Aorta (tissue), 5 donors: ENCODE results near the gene KDM3A. TPM values are rescaled to one million over a fixed set of nuclear protein-coding genes. Genes with fewer than 3 reads are reported as not detected.

Experiments used
- ATAC-seq: fragments of 200-7000 bp; cut with Tn5 transposase; one replicate; pipeline ENCODE4 v1.9.1; 2022; ENCODE audit warnings: moderate library complexity; ENCODE audit not compliant: low FRiP score
- DNase-seq, 2 donors: peaks; one replicate each; pipeline ENCODE4 v3.0.0-alpha.2; 2020
- H3K27ac ChIP-seq, 2 donors: one replicate each; pipeline ENCODE4 v1.5.1; 2013; ENCODE audit warnings: low read length in 2 of 2, mild to moderate bottlenecking in 2 of 2, moderate library complexity in 2 of 2, control low read depth in 1 of 2, inconsistent platforms in 1 of 2, low read depth in 1 of 2
- H3K27me3 ChIP-seq, 2 donors: one replicate each; pipeline ENCODE4 v1.6.1; 2013; ENCODE audit warnings: control low read depth in 1 of 2, low read length in 1 of 2, mild to moderate bottlenecking in 1 of 2, moderate library complexity in 1 of 2; ENCODE audit not compliant: insufficient read depth in 2 of 2, control insufficient read depth in 1 of 2
- H3K36me3 ChIP-seq, 2 donors: one replicate each; pipeline ENCODE4 v1.6.1; 2013; ENCODE audit warnings: control low read depth in 1 of 2, low read length in 1 of 2, mild to moderate bottlenecking in 1 of 2; ENCODE audit not compliant: insufficient read depth in 2 of 2, control insufficient read depth in 1 of 2
- H3K4me1 ChIP-seq, 2 donors: one replicate each; pipeline ENCODE4 v1.6.1; 2013; ENCODE audit warnings: low read length in 2 of 2, control low read depth in 1 of 2, mild to moderate bottlenecking in 1 of 2, moderate library complexity in 1 of 2; ENCODE audit not compliant: insufficient read depth in 2 of 2, control insufficient read depth in 1 of 2
- H3K4me3 ChIP-seq, 2 donors: one replicate each; pipeline ENCODE4 v1.5.1; 2013; ENCODE audit warnings: low read length in 2 of 2, control low read depth in 1 of 2, mild to moderate bottlenecking in 1 of 2
- H3K9me3 ChIP-seq: one replicate; pipeline ENCODE4 v1.6.1; 2013; ENCODE audit warnings: mild to moderate bottlenecking, low read length; ENCODE audit not compliant: control insufficient read depth
- WGBS, 2 donors: extraction: QIAGEN DNeasy Blood & Tissue Kit; methylation state at CpG; one replicate each; pipeline ENCODE4 v1.1.7; 2013; 5-methylcytosine and 5-hydroxymethylcytosine counted together
- intact Hi-C, 2 donors: fragments of 100-400 bp; cut with DNase I; formaldehyde crosslinking; loops; one replicate each; pipeline versions ENCODE4 v1.14.2 to v1.15.0; 2022
- polyA plus RNA-seq, 2 donors: library from polyadenylated mRNA; stranded (reverse); fragments of 200-250 nt; gene quantifications; one replicate each; pipeline ENCODE4 v1.2.3, GENCODE V29; 2013
- total RNA-seq, 2 donors: library from RNA; stranded (reverse); fragmentation: NEBNext Ultra II Directional; extraction: Animal tissue kit (Norgen Biotek cat#: 25700); gene quantifications; one replicate each; pipeline ENCODE4 v1.2.1, GENCODE V29; 2021
- donor health status: healthy with polysubstance abuse.
- donor health status: Bipolar disorder and iron deficiency.
- donor health status: DM: no; HTN: no; CAD: no.
- donor health status: DM: no; HTN: no; CAD: no.
- donor health status: DM: yes; HTN: yes; CAD: no.

The KDM3A gene
- total and polyA plus RNA-seq, 4 donors, result 30.6 to 75.3 (median 37.9) TPM

DNA sequence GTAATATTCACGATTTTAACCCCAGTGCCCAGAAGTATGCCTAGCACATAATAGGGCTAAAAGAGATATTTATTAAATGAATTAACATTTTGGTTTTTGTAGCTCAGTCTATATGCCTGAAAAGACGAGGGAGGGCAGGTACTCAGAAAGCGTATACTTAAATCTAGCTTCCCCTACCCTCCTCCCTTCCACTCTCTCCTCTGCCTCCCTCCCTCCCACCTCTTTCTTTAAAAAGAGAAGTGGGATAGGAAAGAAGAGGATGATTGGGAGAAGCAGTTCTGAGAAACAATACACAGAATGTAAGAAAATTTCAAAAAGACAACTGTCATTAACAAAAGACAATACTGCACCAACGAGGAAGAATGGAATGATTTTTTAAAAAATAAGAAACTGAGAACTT, 82.3 kb downstream of the KDM3A start:
- H3K27me3 ChIP-seq, result no peaks in the 10 kb centered on the region
- WGBS, 2 donors, result 90 to 97% methylated on average over 4 of the region's 4 CpGs
- DNase-seq, result no peak
- no peak overlapping the region for H3K27ac ChIP-seq
- no peak for ATAC-seq
- H3K4me3 ChIP-seq, result no peak overlapping the region
- H3K36me3 ChIP-seq, result peaks cover 0 to 4% of the 10 kb centered on the region in 2 donors
- no peaks in the 10 kb centered on the region for H3K4me1 ChIP-seq
- intact Hi-C loops, result no loop called here
- H3K9me3 ChIP-seq, result no peaks in the 10 kb centered on the region

DNA sequence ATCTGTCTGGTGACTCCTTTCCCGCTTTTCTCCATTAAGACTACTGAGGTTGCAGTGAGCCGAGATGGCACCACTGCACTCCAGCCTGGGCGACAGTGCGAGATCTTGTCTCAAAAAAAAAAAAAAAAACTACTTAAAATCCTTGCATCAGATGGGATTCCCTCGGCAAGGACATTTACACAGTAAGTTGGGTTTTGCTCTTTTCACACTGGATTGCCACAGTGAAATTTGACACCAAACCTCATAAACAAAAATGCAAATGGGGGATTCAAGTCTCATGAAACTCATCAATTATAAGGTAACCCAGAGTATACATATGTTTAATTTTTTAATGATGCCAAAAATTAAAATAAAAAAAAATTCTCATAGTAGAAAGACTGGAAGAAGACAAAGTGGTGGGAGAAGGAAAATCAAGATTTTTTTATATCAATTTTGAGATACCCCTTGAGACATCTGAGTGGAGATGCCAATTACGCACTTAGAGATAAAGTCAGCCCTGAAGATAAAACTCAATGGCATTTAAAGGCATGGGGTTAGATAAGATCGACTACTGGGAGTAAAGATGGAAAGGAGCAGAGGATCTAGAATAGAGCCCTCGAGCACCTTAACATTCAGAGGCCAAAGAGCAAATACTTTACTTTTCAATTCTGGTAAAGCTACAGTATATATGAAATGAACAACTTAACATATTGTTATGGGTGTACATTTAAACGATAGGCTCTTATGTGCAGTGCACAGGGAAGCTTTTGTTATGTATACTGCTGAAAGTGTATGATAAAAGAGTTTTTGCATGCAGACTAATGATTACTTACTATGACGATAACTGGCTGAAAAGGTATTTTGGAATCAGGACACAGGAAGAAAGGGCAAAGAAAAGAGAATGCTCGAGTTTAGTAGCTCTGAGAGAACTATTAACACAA, 84.5 kb downstream of the KDM3A start:
- Histone ChIP-seq H3K27ac (no peak overlapping the region), H3K4me1 (no peaks in the 10 kb centered on the region), H3K4me3 (no peak overlapping the region), H3K27me3 (no peaks in the 10 kb centered on the region), H3K36me3 (peaks cover 0 to 9% of the 10 kb centered on the region in 2 donors), H3K9me3 (no peaks in the 10 kb centered on the region)
- no peak for ATAC-seq
- intact Hi-C loops, result no loop called here
- WGBS, 2 donors, result 93% methylated on average over 11 of the region's 11 CpGs
- DNase-seq, result no peak

DNA sequence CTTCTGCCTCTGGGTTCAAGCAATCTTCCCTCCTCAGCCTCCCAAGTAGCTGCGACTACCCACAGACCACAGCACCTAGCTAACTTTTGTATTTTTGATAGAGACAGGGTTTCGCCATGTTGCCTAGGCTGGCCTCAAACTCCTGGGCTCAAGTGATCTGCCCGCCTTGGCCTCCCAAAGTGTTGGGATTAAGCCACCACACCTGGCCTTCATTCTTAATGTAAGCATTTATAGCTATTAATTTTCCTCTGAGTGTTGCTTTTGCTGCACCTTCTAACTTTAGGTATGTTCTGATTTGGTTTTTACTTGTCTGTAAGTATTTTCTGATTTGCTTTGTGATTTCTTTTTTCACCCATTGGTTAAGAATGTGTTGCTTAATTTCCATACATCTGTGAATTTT, 92.4 kb downstream of the KDM3A start:
- no peaks in the 10 kb centered on the region for H3K4me1 ChIP-seq
- WGBS, 2 donors, result 98 to 100% methylated on average over 3 of the region's 3 CpGs

DNA sequence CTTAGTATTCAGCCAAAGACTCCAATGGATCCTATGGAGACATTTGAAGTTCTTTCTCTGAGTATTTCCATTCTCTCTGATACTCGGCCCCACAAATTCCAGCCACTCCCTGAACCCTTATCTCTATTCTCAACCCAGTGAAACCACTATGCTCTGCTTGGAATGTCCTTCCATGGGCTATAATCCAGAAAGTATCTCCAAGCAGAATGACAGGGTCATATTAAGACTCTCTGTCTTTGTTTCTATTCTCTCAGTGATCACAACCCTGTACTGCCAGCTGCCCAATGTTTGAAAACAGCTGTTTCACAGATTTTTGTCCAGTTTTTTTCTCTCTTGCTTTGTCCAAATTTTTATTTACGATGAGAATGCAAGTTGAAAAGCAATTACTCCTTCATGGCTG, 100.2 kb downstream of the KDM3A start:
- no peaks in the 10 kb centered on the region for H3K4me1 ChIP-seq
- no peak for DNase-seq
- no peaks in the 10 kb centered on the region for H3K27me3 ChIP-seq
- H3K27ac ChIP-seq, result no peak overlapping the region
- intact Hi-C loops, result no loop called here
- H3K4me3 ChIP-seq, result no peak overlapping the region
- ATAC-seq, result no peak
- H3K9me3 ChIP-seq, result no peaks in the 10 kb centered on the region
- 62 to 68% methylated on average over 2 of the region's 2 CpGs for WGBS, 2 donors
- H3K36me3 ChIP-seq, result no peaks in the 10 kb centered on the region

More for the DNA sequence above, 92.4 kb downstream of the KDM3A start:
- peaks cover 0 to 4% of the 10 kb centered on the region in 2 donors for H3K36me3 ChIP-seq
- H3K27me3 ChIP-seq, result no peaks in the 10 kb centered on the region
- H3K4me3 ChIP-seq, result no peak overlapping the region
- no peaks in the 10 kb centered on the region for H3K9me3 ChIP-seq
- no peak overlapping the region for H3K27ac ChIP-seq
- ATAC-seq (no peak), DNase-seq (no peak)
- intact Hi-C loops, result no loop called here

Other genes with a start within 250 kb of the KDM3A start
- 10 to 100 TPM; 68.4 to 81.2 TPM for gene IMMT, start 245.9 kb upstream of the KDM3A start, total RNA-seq
- 10 to 100 TPM; 34.7 to 47.3 TPM for gene IMMT, start 245.9 kb upstream of the KDM3A start, polyA plus RNA-seq
- gene MRPL35, start 241.9 kb upstream of the KDM3A start, total RNA-seq, result 10 to 100 TPM; 21.2 to 22.4 TPM
- 10 to 100 TPM; 12.6 to 39.2 TPM for gene MRPL35, start 241.9 kb upstream of the KDM3A start, polyA plus RNA-seq
- gene REEP1, start 103.7 kb upstream of the KDM3A start, total RNA-seq, result 10 to 100 TPM; 12.3 to 36.3 TPM
- 1 to 10 TPM; 4.5 to 8.8 TPM for gene REEP1, start 103.7 kb upstream of the KDM3A start, polyA plus RNA-seq
- 100 to 1,000 TPM; 137 to 154 TPM for gene CHMP3, start 122.1 kb downstream of the KDM3A start, total RNA-seq
- 100 to 1,000 TPM in 1 of 2 donors, 10 to 100 TPM in 1; 92.7 to 202 TPM for gene CHMP3, start 122.1 kb downstream of the KDM3A start, polyA plus RNA-seq
- gene RNF103, start 182.5 kb downstream of the KDM3A start, total RNA-seq, result 10 to 100 TPM; 30.5 to 31.0 TPM
- 10 to 100 TPM; 11.4 to 26.1 TPM for gene RNF103, start 182.5 kb downstream of the KDM3A start, polyA plus RNA-seq